ENCODE data around the gene TM4SF4.
"Not testable (repeated sequence)": the region's sequence is repeated elsewhere in the genome, so short reads cannot be mapped to it uniquely, and the experiment has no call there.

TM4SF4 gene

DNA sequence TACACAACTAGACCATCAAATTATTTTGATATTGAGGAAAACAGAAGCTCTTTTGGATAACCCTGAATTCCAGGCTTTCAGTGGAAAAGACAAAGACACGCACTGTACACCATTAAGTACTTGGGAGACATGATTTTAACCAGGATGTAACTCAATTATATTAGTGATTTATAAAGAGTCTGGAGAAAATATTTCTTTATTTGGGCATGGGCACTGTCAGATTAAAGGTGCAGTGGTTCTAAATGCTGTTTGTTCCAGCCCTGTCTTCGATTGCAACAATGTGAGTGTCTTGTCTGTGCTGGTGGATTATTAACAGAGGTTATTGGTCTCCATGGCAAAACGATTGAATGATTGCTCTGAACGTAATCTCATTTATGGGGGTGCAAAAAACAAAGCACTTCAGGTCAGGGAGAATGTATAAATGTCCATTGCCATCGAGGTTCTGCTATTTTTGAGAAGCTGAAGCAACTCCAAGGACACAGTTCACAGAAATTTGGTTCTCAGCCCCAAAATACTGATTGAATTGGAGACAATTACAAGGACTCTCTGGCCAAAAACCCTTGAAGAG lies at the start of gene TM4SF4:
TM4SF4 (plus strand) TSS at position 448 of the 568 bp plus-strand sequence. CDS start 181 bp downstream, outside the sequence.
- Mint-ChIP-seq H3K4me1 (ENCODE audit: low read depth) (peaks cover 4% of the 10 kb centered on the region), H3K36me3 (ENCODE audit: low read depth) (no peaks in the 10 kb centered on the region), H3K4me3 (no peak within 1 kb of the TSS), H3K27ac (no peak within 1 kb of the TSS), H3K27me3 (ENCODE audit: low read depth) (peaks cover 25% of the 10 kb centered on the region), H3K9me3 (no peaks in the 10 kb centered on the region)

DNA sequence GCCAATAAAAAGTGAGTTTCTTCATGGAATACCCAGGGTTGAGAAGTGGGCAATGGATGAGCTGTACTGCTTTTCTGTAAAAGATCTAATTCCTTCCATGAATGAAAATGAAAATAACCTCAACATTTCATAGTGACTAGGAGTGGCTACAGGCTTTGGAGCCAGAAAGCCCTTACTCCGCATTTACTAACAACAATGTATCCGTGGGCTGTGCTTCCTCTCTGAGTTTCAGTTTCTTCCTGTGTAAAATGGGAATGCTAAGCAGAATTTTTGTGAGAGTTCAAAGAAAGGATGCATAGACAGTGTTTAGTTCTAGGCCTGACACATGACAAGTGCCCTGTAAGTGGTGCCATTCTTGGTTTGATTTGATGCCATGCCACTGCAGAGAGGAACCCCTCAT lies 49.6 kb upstream of the TM4SF4 start:
- H3K4me1 Mint-ChIP-seq (ENCODE audit: low read depth): no peaks in the 10 kb centered on the region
- no peak overlapping the region for H3K27ac Mint-ChIP-seq
- H3K4me3 Mint-ChIP-seq: no peak overlapping the region
- no peaks in the 10 kb centered on the region for H3K36me3 Mint-ChIP-seq (ENCODE audit: low read depth)
- peaks cover 26% of the 10 kb centered on the region for H3K27me3 Mint-ChIP-seq (ENCODE audit: low read depth)
- H3K9me3 Mint-ChIP-seq: no peaks in the 10 kb centered on the region

- no peak overlapping the region for H3K27ac Mint-ChIP-seq
- peaks cover 24% of the 10 kb centered on the region for H3K27me3 Mint-ChIP-seq (ENCODE audit: low read depth)
- H3K9me3 Mint-ChIP-seq: no peaks in the 10 kb centered on the region
- no peaks in the 10 kb centered on the region for H3K4me1 Mint-ChIP-seq (ENCODE audit: low read depth)
- H3K4me3 Mint-ChIP-seq: no peak overlapping the region
- no peaks in the 10 kb centered on the region for H3K36me3 Mint-ChIP-seq (ENCODE audit: low read depth)
These were observed 48.2 kb upstream of the TM4SF4 start for GRCh38 chr3:149426325-149426724.

GRCh38 chr3:149428087-149428486 lies 46.4 kb upstream of the TM4SF4 start:
- Mint-ChIP-seq H3K4me1 (ENCODE audit: low read depth) (no peaks in the 10 kb centered on the region), H3K36me3 (ENCODE audit: low read depth) (no peaks in the 10 kb centered on the region), H3K9me3 (no peaks in the 10 kb centered on the region), H3K4me3 (no peak overlapping the region), H3K27ac (no peak overlapping the region), H3K27me3 (ENCODE audit: low read depth) (peaks cover 20% of the 10 kb centered on the region)

- H3K4me3 Mint-ChIP-seq: no peak overlapping the region
- no peaks in the 10 kb centered on the region for H3K4me1 Mint-ChIP-seq (ENCODE audit: low read depth)
- H3K27ac Mint-ChIP-seq: no peak overlapping the region
- H3K36me3 Mint-ChIP-seq (ENCODE audit: low read depth): no peaks in the 10 kb centered on the region
- no peaks in the 10 kb centered on the region for H3K9me3 Mint-ChIP-seq
- H3K27me3 Mint-ChIP-seq (ENCODE audit: low read depth): peaks cover 25% of the 10 kb centered on the region
These were observed 44.3 kb upstream of the TM4SF4 start for GRCh38 chr3:149430216-149430615.

DNA sequence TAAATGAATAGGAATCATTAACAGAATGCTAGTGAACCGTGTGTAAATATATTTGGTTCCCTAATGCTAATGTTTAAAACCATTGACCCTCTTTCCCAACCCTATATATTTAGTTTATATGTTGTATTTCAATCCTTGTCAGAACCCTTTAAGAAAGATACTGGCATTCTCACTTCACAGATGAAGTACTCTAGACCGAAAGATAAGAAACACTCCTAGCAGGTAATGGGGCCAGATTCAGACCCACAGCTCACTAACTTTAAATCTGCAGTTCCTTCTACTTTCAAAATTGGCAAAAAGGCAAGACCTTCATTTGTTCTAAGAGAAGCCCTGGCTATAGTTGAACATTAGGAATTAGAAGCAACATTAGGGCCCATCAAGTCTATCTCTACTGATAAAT lies 42.3 kb upstream of the TM4SF4 start:
- H3K36me3 Mint-ChIP-seq (ENCODE audit: low read depth): no peaks in the 10 kb centered on the region
- H3K4me1 Mint-ChIP-seq (ENCODE audit: low read depth): no peaks in the 10 kb centered on the region
- no peaks in the 10 kb centered on the region for H3K9me3 Mint-ChIP-seq
- H3K4me3 Mint-ChIP-seq: no peak overlapping the region
- H3K27ac Mint-ChIP-seq: no peak overlapping the region
- H3K27me3 Mint-ChIP-seq (ENCODE audit: low read depth): peaks cover 37% of the 10 kb centered on the region

- Mint-ChIP-seq H3K27me3 (ENCODE audit: low read depth) (peaks cover 28% of the 10 kb centered on the region), H3K27ac (no peak overlapping the region), H3K4me1 (ENCODE audit: low read depth) (no peaks in the 10 kb centered on the region)
These were observed 38.3 kb upstream of the TM4SF4 start for GRCh38 chr3:149435996-149436885.

GRCh38 chr3:149437286-149437685 lies 37.2 kb upstream of the TM4SF4 start:
- Mint-ChIP-seq H3K27me3 (ENCODE audit: low read depth) (peaks cover 25% of the 10 kb centered on the region), H3K27ac (no peak overlapping the region), H3K4me3 (no peak overlapping the region), H3K9me3 (no peaks in the 10 kb centered on the region), H3K4me1 (ENCODE audit: low read depth) (no peaks in the 10 kb centered on the region), H3K36me3 (ENCODE audit: low read depth) (no peaks in the 10 kb centered on the region)

More at GRCh38 chr3:149435996-149436885, 38.3 kb upstream of the TM4SF4 start:
- no peak overlapping the region for H3K4me3 Mint-ChIP-seq
- no peaks in the 10 kb centered on the region for H3K36me3 Mint-ChIP-seq (ENCODE audit: low read depth)
- H3K9me3 Mint-ChIP-seq: no peaks in the 10 kb centered on the region

GRCh38 chr3:149437710-149438109 lies 36.8 kb upstream of the TM4SF4 start:
- Mint-ChIP-seq H3K4me3 (no peak overlapping the region), H3K27me3 (ENCODE audit: low read depth) (peaks cover 26% of the 10 kb centered on the region), H3K36me3 (ENCODE audit: low read depth) (no peaks in the 10 kb centered on the region), H3K27ac (no peak overlapping the region), H3K9me3 (no peaks in the 10 kb centered on the region), H3K4me1 (ENCODE audit: low read depth) (no peaks in the 10 kb centered on the region)

GRCh38 chr3:149438981-149439380 lies 35.5 kb upstream of the TM4SF4 start:
- Mint-ChIP-seq H3K9me3 (no peaks in the 10 kb centered on the region), H3K36me3 (ENCODE audit: low read depth) (no peaks in the 10 kb centered on the region), H3K27me3 (ENCODE audit: low read depth) (peaks cover 30% of the 10 kb centered on the region), H3K4me3 (no peak overlapping the region), H3K27ac (no peak overlapping the region), H3K4me1 (ENCODE audit: low read depth) (no peaks in the 10 kb centered on the region)

DNA sequence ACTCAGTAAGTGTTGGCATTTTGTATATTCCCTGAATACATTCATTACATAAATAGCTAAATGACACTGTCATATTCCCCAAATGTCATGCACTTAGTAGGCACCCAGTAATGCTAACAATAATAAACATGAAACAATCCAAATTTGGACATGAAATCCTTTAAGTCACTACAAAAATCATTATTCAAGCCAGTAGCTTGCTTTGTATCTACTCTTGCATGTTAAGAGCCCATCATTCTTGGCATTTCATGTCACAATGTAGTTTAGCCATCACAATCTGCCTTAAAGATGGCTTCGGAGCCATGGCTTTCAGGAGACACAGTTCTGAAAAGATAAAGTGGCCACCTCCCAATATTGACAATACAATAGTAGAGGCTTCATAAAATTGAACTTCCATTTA lies 32.9 kb upstream of the TM4SF4 start:
- no peaks in the 10 kb centered on the region for H3K4me1 Mint-ChIP-seq (ENCODE audit: low read depth)
- no peaks in the 10 kb centered on the region for H3K36me3 Mint-ChIP-seq (ENCODE audit: low read depth)
- no peak overlapping the region for H3K27ac Mint-ChIP-seq
- H3K4me3 Mint-ChIP-seq: no peak overlapping the region
- H3K9me3 Mint-ChIP-seq: no peaks in the 10 kb centered on the region
- peaks cover 22% of the 10 kb centered on the region for H3K27me3 Mint-ChIP-seq (ENCODE audit: low read depth)

- no peaks in the 10 kb centered on the region for H3K4me1 Mint-ChIP-seq (ENCODE audit: low read depth)
- H3K27me3 Mint-ChIP-seq (ENCODE audit: low read depth): peaks cover 18% of the 10 kb centered on the region
- H3K36me3 Mint-ChIP-seq (ENCODE audit: low read depth): no peaks in the 10 kb centered on the region
- no peak overlapping the region for H3K4me3 Mint-ChIP-seq
- H3K9me3 Mint-ChIP-seq: no peaks in the 10 kb centered on the region
- H3K27ac Mint-ChIP-seq: no peak overlapping the region
These were observed 32.5 kb upstream of the TM4SF4 start for GRCh38 chr3:149442043-149442442.

DNA sequence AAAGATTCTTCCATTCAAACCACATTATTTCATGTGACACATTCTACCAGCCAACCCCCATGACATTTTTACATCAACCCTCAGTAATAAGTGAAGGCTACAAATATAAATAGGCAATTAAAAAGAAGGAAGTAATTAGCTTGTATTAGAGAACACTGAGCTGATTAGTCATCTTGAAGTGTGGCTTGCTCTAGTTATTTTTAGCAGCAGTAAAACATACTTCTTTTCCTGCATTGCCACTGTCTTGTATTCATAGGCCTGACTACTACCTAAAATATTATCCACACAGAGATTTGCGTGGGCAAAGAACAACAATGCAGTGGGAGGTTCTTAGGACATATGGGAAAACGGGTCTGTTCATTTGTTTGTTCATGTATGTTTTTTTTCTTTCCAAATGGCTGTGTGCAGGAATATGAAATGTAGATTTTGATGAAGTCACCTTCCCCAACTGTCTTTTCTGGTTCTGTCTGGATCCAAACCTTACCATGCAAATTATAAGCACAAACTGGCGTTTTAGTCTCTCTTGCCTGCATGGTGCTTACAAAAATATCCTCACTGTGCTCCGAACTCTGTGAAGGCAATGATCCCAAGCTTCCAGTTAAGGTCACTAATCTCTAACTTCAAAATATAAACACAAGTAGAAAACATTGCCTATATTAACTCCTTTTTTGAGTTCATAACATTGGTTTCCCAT lies 31.5 kb upstream of the TM4SF4 start:
- no peak overlapping the region for H3K27ac Mint-ChIP-seq
- no peaks in the 10 kb centered on the region for H3K4me1 Mint-ChIP-seq (ENCODE audit: low read depth)
- H3K36me3 Mint-ChIP-seq (ENCODE audit: low read depth): no peaks in the 10 kb centered on the region
- no peaks in the 10 kb centered on the region for H3K9me3 Mint-ChIP-seq
- peaks cover 19% of the 10 kb centered on the region for H3K27me3 Mint-ChIP-seq (ENCODE audit: low read depth)
- H3K4me3 Mint-ChIP-seq: no peak overlapping the region

GRCh38 chr3:149443545-149443912 lies 31.0 kb upstream of the TM4SF4 start:
- no peaks in the 10 kb centered on the region for H3K4me1 Mint-ChIP-seq (ENCODE audit: low read depth)
- H3K27ac Mint-ChIP-seq: no peak overlapping the region
- peaks cover 19% of the 10 kb centered on the region for H3K27me3 Mint-ChIP-seq (ENCODE audit: low read depth)
- H3K4me3 Mint-ChIP-seq: no peak overlapping the region
- no peaks in the 10 kb centered on the region for H3K36me3 Mint-ChIP-seq (ENCODE audit: low read depth)
- no peaks in the 10 kb centered on the region for H3K9me3 Mint-ChIP-seq

DNA sequence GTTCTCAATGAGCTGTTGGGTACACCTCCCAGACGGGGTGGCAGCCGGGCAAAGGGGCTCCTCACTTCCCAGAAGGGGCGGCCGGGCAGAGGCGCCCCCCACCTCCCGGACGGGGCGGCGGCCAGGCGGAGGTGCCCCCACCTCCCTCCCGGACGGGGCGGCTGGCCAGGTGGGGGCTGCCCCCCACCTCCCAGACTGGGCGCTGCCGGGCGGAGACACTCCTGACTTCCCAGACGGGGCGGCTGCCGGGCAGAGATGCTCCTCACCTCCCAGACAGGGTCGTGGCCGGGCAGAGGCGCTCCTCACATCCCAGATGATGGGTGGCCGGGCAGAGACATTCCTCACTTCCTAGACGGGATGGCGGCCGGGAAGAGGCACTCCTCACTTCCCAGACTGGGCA lies 29.6 kb upstream of the TM4SF4 start:
- not testable (repeated sequence) for H3K4me1 Mint-ChIP-seq (ENCODE audit: low read depth); H3K27ac Mint-ChIP-seq; H3K9me3 Mint-ChIP-seq; H3K36me3 Mint-ChIP-seq (ENCODE audit: low read depth); H3K4me3 Mint-ChIP-seq
- H3K27me3 Mint-ChIP-seq (ENCODE audit: low read depth): peaks cover 19% of the 10 kb centered on the region

All from T-helper 1 cell treated with Interleukin-12 subunit alpha and Interleukin-12 subunit beta and Interleukin-4 antibody, amounts not matched to agents 30 μg/mL and 1 μg/mL, for 36 hours (primary cell).